Measurements from ENCODE around the gene ASTN2.

DNA sequence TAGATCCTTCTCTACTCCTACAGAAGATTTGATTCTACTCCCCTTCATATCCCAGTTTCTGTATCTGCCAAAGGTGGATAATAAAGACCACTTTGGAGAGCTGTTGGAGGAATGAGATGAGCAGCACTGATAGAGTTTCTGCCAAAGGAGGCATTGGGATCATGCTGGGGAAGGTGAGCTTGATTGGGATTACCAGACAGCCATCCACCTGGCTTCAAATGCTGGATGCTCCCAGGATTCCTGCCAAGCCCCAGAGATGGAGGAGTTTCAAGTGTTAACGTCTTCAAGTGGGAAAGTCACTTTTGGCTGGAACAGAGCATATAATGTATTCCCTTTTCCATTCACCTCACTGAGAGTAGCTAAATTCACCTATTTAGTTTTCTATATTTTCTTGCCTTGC lies 379.3 kb downstream of the ASTN2 start:
- TF ChIP-seq EZH2 (IDR thresholded peaks at IDR 0.05; ENCODE audit: insufficient read depth, poor library complexity, severe bottlenecking) = no peak
- TF ChIP-seq EZH2phosphoT487 (IDR thresholded peaks at IDR 0.05; ENCODE audit: insufficient read depth, low read depth) = no peak

Measured in GM23248 (cell line).